Activated CD8-positive, alpha-beta T cell treated with anti-CD3 and anti-CD28 coated beads for 36 hours (primary cell): Measurements from ENCODE around the gene SLU7. TPM values are rescaled to one million over a fixed set of nuclear protein-coding genes. Genes with fewer than 3 reads are reported as not detected.

Source experiments
- ATAC-seq: fragments of 200-7000 bp; cut with Tn5 transposase; one replicate; pipeline ENCODE4 v1.10.0; 2021; ENCODE audit warnings: mild to moderate bottlenecking, moderate library complexity
- CTCF ChIA-PET: fragments of 350-600 bp; sonication (Branson Sonifier 250); formaldehyde crosslinking; loops from one replicate; lab custom pipeline; 2021; ENCODE audit warnings: antibody characterized with exemption; lab: Charles Lee
- POLR2A ChIA-PET: fragments of 350-600 bp; sonication (Branson Sonifier 250); formaldehyde crosslinking; loops from one replicate; lab custom pipeline; 2021; ENCODE audit warnings: antibody characterized with exemption; lab: Charles Lee
- DNase-seq: peaks from one replicate; pipeline ENCODE4 v3.0.0-alpha.2; 2020
- H3K27ac Mint-ChIP-seq: one replicate; pipeline ENCODE4 v1.8.0; 2021; ENCODE audit warnings: mild to moderate bottlenecking, mixed read lengths
- H3K27me3 Mint-ChIP-seq: one replicate; pipeline ENCODE4 v1.8.0; 2021; ENCODE audit warnings: mixed read lengths
- H3K36me3 Mint-ChIP-seq: one replicate; pipeline ENCODE4 v1.8.0; 2021; ENCODE audit warnings: low read depth, mixed read lengths
- H3K4me1 Mint-ChIP-seq: one replicate; pipeline ENCODE4 v1.8.0; 2021; ENCODE audit warnings: low read depth, mixed read lengths
- H3K4me3 Mint-ChIP-seq: one replicate; pipeline ENCODE4 v1.8.0; 2021; ENCODE audit warnings: mild to moderate bottlenecking, moderate library complexity, mixed read lengths
- H3K9me3 Mint-ChIP-seq: one replicate; pipeline ENCODE4 v1.8.0; 2021; ENCODE audit warnings: mixed read lengths
- intact Hi-C: fragments of 100-400 bp; cut with micrococcal nuclease; formaldehyde crosslinking; loops from one replicate; pipeline ENCODE4 v1.10.0; 2022
- total RNA-seq, 2 experiments: library from RNA; stranded (reverse); gene quantifications; one replicate each; pipeline ENCODE4 v1.2.3, GENCODE V29; 2021
- TF ChIP-seq, protein P1 (sequence below): fragments of 200-600 bp; IDR thresholded peaks from one replicate; pipeline ENCODE4 v1.8.0; 2022; ENCODE audit warnings: antibody characterized with exemption, mild to moderate bottlenecking

Gene SLU7
- total RNA-seq, 2 experiments from 2014 or later = 38.4 to 40.9 TPM

DNA sequence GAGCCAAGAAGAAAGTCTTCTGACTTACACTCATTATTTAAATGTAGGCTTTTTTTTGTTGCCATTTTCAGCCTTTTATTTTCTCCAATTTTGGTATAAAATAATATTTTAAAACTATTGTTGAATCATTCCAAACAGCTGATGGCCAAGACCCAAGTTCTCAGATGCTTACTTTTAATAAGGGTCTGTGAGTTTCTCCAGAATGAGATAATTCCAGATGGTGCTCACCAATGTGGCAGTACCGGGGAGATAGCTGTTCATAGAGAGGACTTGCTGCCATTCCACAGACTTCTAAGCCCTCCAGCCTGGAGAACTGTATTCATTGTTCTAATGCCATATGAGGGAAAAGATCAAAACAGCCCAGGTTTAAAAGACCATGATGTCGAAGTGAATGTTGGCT lies 43.2 kb downstream of the SLU7 start:
- ChIA-PET POLR2A (no interaction called here), CTCF (interaction anchor here (1.4 kb wide), 1 partner anchor 16 kb away, joined by 3 read pairs; no protein-coding TSS in a partner anchor)
- TF ChIP-seq, protein P1, sequence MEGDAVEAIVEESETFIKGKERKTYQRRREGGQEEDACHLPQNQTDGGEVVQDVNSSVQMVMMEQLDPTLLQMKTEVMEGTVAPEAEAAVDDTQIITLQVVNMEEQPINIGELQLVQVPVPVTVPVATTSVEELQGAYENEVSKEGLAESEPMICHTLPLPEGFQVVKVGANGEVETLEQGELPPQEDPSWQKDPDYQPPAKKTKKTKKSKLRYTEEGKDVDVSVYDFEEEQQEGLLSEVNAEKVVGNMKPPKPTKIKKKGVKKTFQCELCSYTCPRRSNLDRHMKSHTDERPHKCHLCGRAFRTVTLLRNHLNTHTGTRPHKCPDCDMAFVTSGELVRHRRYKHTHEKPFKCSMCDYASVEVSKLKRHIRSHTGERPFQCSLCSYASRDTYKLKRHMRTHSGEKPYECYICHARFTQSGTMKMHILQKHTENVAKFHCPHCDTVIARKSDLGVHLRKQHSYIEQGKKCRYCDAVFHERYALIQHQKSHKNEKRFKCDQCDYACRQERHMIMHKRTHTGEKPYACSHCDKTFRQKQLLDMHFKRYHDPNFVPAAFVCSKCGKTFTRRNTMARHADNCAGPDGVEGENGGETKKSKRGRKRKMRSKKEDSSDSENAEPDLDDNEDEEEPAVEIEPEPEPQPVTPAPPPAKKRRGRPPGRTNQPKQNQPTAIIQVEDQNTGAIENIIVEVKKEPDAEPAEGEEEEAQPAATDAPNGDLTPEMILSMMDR = no peak
- Mint-ChIP-seq H3K27ac (no peak overlapping the region), H3K27me3 (peaks cover 41% of the 10 kb centered on the region), H3K4me1 (peaks cover 3% of the 10 kb centered on the region), H3K4me3 (no peak overlapping the region), H3K9me3 (no peaks in the 10 kb centered on the region), H3K36me3 (no peaks in the 10 kb centered on the region)
- intact Hi-C loops = no loop called here
- DNase-seq (no peak), ATAC-seq (no peak)

DNA sequence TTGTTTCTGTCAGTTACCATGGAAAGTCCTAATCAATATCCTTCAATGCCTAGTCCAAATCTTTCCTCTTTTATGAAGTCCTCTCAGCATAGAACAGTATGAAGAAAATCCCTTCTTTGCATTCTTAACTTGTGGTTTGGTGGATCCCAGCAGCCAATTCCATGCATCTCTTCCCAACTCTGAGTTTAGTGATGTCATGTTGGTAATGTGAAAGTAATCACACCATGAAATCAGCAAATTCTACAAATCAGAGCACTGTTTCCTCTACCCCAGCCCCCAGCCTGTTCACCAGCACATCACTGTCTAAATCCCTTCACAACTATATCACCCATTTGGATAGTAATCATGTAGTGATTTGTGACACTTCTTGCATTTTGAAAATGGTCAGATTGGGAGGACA lies 43.7 kb downstream of the SLU7 start:
- ATAC-seq (no peak), DNase-seq (no peak)
- Mint-ChIP-seq H3K27me3 (peaks cover 43% of the 10 kb centered on the region), H3K27ac (no peak overlapping the region), H3K9me3 (no peaks in the 10 kb centered on the region), H3K4me3 (no peak overlapping the region), H3K4me1 (peaks cover 4% of the 10 kb centered on the region), H3K36me3 (no peaks in the 10 kb centered on the region)
- ChIA-PET CTCF (interaction anchor here (1.4 kb wide), 1 partner anchor 15 kb away, joined by 3 read pairs; no protein-coding TSS in a partner anchor), POLR2A (no interaction called here)
- intact Hi-C loops = no loop called here
- TF ChIP-seq, protein P1 = no peak

DNA sequence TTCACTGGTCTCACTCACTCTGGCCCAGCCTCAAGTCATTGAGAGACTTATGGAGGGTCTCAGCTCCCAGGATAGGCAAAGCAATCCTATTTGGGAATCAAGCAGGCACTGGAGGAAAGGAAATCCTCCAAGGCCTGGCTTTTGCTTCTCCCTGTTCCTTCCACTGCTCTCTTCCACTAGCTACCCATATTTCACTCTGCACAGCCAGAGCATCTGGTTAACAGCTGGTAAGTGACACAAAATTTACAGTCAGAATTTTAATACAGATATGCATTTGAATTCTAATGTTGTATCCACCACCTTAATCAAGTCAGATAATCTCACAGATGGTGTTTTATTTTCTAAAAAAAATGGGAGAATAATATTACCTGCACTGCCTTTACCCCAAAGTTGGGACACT lies 47.6 kb downstream of the SLU7 start:
- intact Hi-C loops = no loop called here
- no peak overlapping the region for H3K4me3 Mint-ChIP-seq
- POLR2A ChIA-PET = interaction anchor here (0.7 kb wide), 1 partner anchor 28 kb away, joined by 3 read pairs; no protein-coding TSS in a partner anchor

DNA sequence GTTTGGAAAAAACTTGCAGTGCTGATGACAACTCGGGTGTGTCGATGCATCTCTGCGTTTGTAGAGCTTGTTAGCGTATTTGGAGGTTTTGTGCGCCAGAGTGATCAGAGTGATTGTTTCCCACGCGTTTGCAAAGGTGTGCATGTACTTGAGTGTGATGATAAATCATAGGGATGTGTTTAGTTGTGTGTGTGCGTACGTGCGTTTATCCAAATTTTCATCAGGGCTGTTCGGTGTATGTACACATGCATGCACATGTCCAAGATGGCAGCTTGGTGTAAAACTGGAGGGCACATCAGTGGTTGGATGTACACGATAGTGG lies 48.2 kb downstream of the SLU7 start:
- DNase-seq = no peak
- ATAC-seq = no peak
- H3K9me3 Mint-ChIP-seq = no peaks in the 10 kb centered on the region
- H3K4me1 Mint-ChIP-seq = peaks cover 10% of the 10 kb centered on the region
- TF ChIP-seq, protein P1 = no peak
- ChIA-PET POLR2A (no interaction called here), CTCF (interaction anchor here (1.5 to 2.5 kb wide), 2 partner anchors 9 to 26 kb away, joined by 4 to 10 read pairs; no protein-coding TSS in a partner anchor)
- H3K27ac Mint-ChIP-seq = no peak overlapping the region
- H3K4me3 Mint-ChIP-seq = peak overlapping the region; percentile 2
- peaks cover 64% of the 10 kb centered on the region for H3K27me3 Mint-ChIP-seq
- intact Hi-C loops = no loop called here
- no peaks in the 10 kb centered on the region for H3K36me3 Mint-ChIP-seq

More for the DNA sequence above, 47.6 kb downstream of the SLU7 start:
- TF ChIP-seq, protein P1 = no peak
- Mint-ChIP-seq H3K4me1 (peaks cover 10% of the 10 kb centered on the region), H3K36me3 (no peaks in the 10 kb centered on the region), H3K9me3 (no peaks in the 10 kb centered on the region), H3K27ac (no peak overlapping the region), H3K27me3 (peaks cover 61% of the 10 kb centered on the region)
- ATAC-seq (no peak), DNase-seq (no peak)
- CTCF ChIA-PET = interaction anchor here (1.5 to 2.5 kb wide), 2 partner anchors 8 to 27 kb away, joined by 4 to 10 read pairs; no protein-coding TSS in a partner anchor

DNA sequence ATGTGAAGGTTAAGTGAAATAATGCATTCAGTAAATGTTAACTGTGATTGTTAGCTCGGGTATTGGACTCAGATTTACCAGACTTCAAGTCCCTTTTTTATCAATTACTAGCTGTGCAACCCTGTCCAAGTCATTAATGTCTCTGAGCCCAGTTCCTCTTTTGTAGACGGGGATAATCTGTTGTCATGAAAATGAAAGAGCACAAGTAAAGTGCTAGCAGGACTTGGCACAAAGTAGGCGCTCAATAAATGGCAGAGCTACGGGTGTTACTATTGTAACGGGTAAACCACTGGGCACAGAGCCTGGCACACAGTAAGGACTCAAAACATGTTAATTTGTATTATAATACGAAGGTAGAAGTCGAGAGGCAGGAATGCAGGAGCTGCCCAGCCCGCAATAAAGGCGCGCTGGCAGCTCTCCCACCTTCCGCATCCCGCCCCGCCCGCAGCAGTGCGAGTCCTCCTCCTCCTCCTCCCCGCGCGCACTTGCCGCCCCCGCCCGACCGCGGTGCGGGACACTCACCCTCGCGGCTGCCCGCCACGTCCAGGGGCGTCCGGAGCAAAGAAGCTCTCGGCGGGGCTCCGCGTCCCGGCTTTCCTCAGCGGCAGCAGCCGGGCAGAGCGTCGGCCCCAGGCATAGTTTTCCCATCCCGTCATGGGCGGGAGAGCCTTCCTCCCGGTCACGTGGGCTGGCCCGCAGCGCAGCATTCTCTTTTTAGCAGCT lies 48.7 kb downstream of the SLU7 start, which contains the start of gene C1QTNF2:
C1QTNF2 (minus strand) TSS at position 637 of the 723 bp plus-strand sequence. CDS start 15,615 bp downstream, outside the sequence.
- Mint-ChIP-seq H3K36me3 (no peaks in the 10 kb centered on the region), H3K4me1 (peaks cover 10% of the 10 kb centered on the region), H3K9me3 (no peaks in the 10 kb centered on the region), H3K4me3 (peak within 1 kb of the TSS; percentile 2), H3K27me3 (peaks cover 62% of the 10 kb centered on the region), H3K27ac (no peak within 1 kb of the TSS)
- DNase-seq = peak; percentile 14
- peak; percentile 37 for ATAC-seq
- TF ChIP-seq, protein P1 = no peak
- intact Hi-C loops = no loop called here
- CTCF ChIA-PET = interaction anchor here (1.5 to 2.5 kb wide), 2 partner anchors 9 to 25 kb away, joined by 4 to 10 read pairs; no protein-coding TSS in a partner anchor
- POLR2A ChIA-PET = no interaction called here
